Measurements from ENCODE around the gene PLXNA4.

DNA sequence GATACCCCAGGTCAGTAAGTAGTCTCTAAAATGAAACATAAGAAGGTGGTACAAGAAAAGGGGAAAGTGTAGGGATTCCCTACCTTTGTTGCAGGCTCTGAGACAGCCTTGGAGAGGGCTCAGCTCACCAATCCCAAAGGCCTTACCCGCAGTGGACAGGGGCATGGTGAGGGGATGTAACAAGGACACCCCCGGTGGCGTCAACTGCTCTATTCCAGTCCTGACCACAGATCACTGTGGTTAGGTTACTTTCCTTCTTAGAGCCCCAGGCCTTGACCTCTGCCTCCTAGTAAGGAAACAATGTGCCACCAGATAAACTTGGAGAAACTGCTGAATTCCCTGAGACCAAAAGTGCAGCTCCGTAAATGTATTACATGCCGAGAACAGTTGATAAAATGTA is 17.5 kb downstream of the PLXNA4 start:
- TF ChIP-seq, protein P1, sequence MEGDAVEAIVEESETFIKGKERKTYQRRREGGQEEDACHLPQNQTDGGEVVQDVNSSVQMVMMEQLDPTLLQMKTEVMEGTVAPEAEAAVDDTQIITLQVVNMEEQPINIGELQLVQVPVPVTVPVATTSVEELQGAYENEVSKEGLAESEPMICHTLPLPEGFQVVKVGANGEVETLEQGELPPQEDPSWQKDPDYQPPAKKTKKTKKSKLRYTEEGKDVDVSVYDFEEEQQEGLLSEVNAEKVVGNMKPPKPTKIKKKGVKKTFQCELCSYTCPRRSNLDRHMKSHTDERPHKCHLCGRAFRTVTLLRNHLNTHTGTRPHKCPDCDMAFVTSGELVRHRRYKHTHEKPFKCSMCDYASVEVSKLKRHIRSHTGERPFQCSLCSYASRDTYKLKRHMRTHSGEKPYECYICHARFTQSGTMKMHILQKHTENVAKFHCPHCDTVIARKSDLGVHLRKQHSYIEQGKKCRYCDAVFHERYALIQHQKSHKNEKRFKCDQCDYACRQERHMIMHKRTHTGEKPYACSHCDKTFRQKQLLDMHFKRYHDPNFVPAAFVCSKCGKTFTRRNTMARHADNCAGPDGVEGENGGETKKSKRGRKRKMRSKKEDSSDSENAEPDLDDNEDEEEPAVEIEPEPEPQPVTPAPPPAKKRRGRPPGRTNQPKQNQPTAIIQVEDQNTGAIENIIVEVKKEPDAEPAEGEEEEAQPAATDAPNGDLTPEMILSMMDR (IDR thresholded peaks at IDR 0.05; ENCODE audit: insufficient read depth, low read length, poor library complexity, severe bottlenecking), result no peak
- no peak for TF ChIP-seq EZH2phosphoT487 (conservative IDR thresholded peaks at IDR 0.05; ENCODE audit: low read length)
